WTC11 (cell line): Measurements from ENCODE around the gene SERP2. TPM values are rescaled to one million over a fixed set of nuclear protein-coding genes. Genes with fewer than 3 reads are reported as not detected.

Source experiments
- ATAC-seq: fragments of 200-7000 bp; cut with Tn5 transposase; 2 replicates; pipeline ENCODE4 v1.10.0; 2021; ENCODE audit warnings: mild to moderate bottlenecking, moderate library complexity
- CTCF ChIA-PET: fragments of 300-600 bp; sonication (Branson Sonifier 250); formaldehyde crosslinking; loops from one replicate; lab custom pipeline; 2021; ENCODE audit warnings: antibody characterized with exemption; lab: Charles Lee
- POLR2A ChIA-PET: fragments of 350-600 bp; sonication (Branson Sonifier 250); formaldehyde crosslinking; loops from one replicate; lab custom pipeline; 2021; ENCODE audit warnings: antibody characterized with exemption; lab: Charles Lee
- DNase-seq: peaks from one replicate; pipeline ENCODE4 v3.0.0; 2021; ENCODE audit warnings: low spot score
- H3K27ac Mint-ChIP-seq: 2 replicates; pipeline ENCODE4 v1.8.0; 2021; ENCODE audit warnings: mixed read lengths
- H3K27me3 Mint-ChIP-seq: 2 replicates; pipeline ENCODE4 v1.8.0; 2021; ENCODE audit warnings: low read depth, mild to moderate bottlenecking, moderate library complexity, mixed read lengths
- H3K36me3 Mint-ChIP-seq: 2 replicates; pipeline ENCODE4 v1.8.0; 2021; ENCODE audit warnings: mixed read lengths
- H3K4me1 Mint-ChIP-seq: 2 replicates; pipeline ENCODE4 v1.8.0; 2022; ENCODE audit warnings: mixed read lengths
- H3K4me3 Mint-ChIP-seq: 2 replicates; pipeline ENCODE4 v1.8.0; 2021; ENCODE audit warnings: mild to moderate bottlenecking, moderate library complexity, mixed read lengths
- H3K9me3 Mint-ChIP-seq: 2 replicates; pipeline ENCODE4 v1.8.0; 2021; ENCODE audit warnings: mixed read lengths
- E2F4 ChIP-seq: sonication (generic); formaldehyde crosslinking; IDR thresholded peaks from 2 replicates; pipeline ENCODE4 v1.8.1; 2022; ENCODE audit warnings: low read depth, mild to moderate bottlenecking, moderate library complexity, missing genetic modification reagents, borderline replicate concordance
- ELF4 ChIP-seq: sonication (generic); formaldehyde crosslinking; IDR thresholded peaks from 2 replicates; pipeline ENCODE4 v1.8.1; 2022; ENCODE audit warnings: low read depth, mild to moderate bottlenecking, moderate library complexity, missing genetic modification reagents
- ERG ChIP-seq: fragments of 250-450 bp; sonication (Bioruptor Pico); IDR thresholded peaks from 2 replicates; pipeline ENCODE4 v1.8.0; 2021; ENCODE audit warnings: mild to moderate bottlenecking
- ESRRA ChIP-seq: sonication (generic); formaldehyde crosslinking; IDR thresholded peaks from 2 replicates; pipeline ENCODE4 v1.8.1; 2022; ENCODE audit warnings: mild to moderate bottlenecking, missing genetic modification reagents, borderline replicate concordance
- FOXK1 ChIP-seq: sonication (generic); formaldehyde crosslinking; IDR thresholded peaks from 2 replicates; pipeline ENCODE4 v1.8.0; 2022; ENCODE audit warnings: mild to moderate bottlenecking, moderate library complexity, missing genetic modification reagents
- FOXP4 ChIP-seq: sonication (generic); formaldehyde crosslinking; IDR thresholded peaks from 2 replicates; pipeline ENCODE4 v1.8.0; 2022; ENCODE audit warnings: mild to moderate bottlenecking, missing genetic modification reagents
- HMGA2 ChIP-seq: fragments of 250-450 bp; sonication (Bioruptor Pico); IDR thresholded peaks from 2 replicates; pipeline ENCODE4 v1.4.0; 2021; ENCODE audit warnings: mild to moderate bottlenecking, moderate library complexity
- IRF1 ChIP-seq: sonication (generic); formaldehyde crosslinking; IDR thresholded peaks from 2 replicates; pipeline ENCODE4 v1.8.0; 2023; ENCODE audit warnings: missing genetic modification reagents
- JUN ChIP-seq: sonication (generic); formaldehyde crosslinking; IDR thresholded peaks from 2 replicates; pipeline ENCODE4 v1.8.0; 2023; ENCODE audit warnings: mild to moderate bottlenecking, missing genetic modification reagents
- KAT7 ChIP-seq: sonication (generic); formaldehyde crosslinking; IDR thresholded peaks from 2 replicates; pipeline ENCODE4 v1.8.1; 2023; ENCODE audit warnings: missing genetic modification reagents, mild to moderate bottlenecking, borderline replicate concordance
- MXD4 ChIP-seq: fragments of 250-450 bp; sonication (Bioruptor Pico); IDR thresholded peaks from 2 replicates; pipeline ENCODE4 v1.8.0; 2021; ENCODE audit warnings: mild to moderate bottlenecking, moderate library complexity, borderline replicate concordance
- NFATC4 ChIP-seq: fragments of 250-450 bp; sonication (Bioruptor Pico); IDR thresholded peaks from 2 replicates; pipeline ENCODE4 v1.9.0; 2021; ENCODE audit warnings: mild to moderate bottlenecking
- SMAD4 ChIP-seq: sonication (generic); formaldehyde crosslinking; IDR thresholded peaks from 2 replicates; pipeline ENCODE4 v1.8.0; 2022; ENCODE audit warnings: mild to moderate bottlenecking, missing genetic modification reagents
- SP1 ChIP-seq: sonication (generic); formaldehyde crosslinking; conservative IDR thresholded peaks from 2 replicates; pipeline ENCODE4 v1.8.1; 2022; ENCODE audit warnings: missing genetic modification reagents
- TCF7 ChIP-seq: sonication (generic); formaldehyde crosslinking; IDR thresholded peaks from 2 replicates; pipeline ENCODE4 v1.8.0; 2022; ENCODE audit warnings: mild to moderate bottlenecking, low read depth, missing genetic modification reagents, moderate library complexity
- ZBTB21 ChIP-seq: sonication (generic); formaldehyde crosslinking; IDR thresholded peaks from 2 replicates; pipeline ENCODE4 v1.8.1; 2023; ENCODE audit warnings: mild to moderate bottlenecking, missing genetic modification reagents, borderline replicate concordance
- ZNF396 ChIP-seq: fragments of 250-450 bp; sonication (Bioruptor Pico); IDR thresholded peaks from 2 replicates; pipeline ENCODE4 v1.8.0; 2021; ENCODE audit warnings: mild to moderate bottlenecking, moderate library complexity, borderline replicate concordance
- ZNF671 ChIP-seq: fragments of 250-450 bp; sonication (Bioruptor Pico); IDR thresholded peaks from 2 replicates; pipeline ENCODE4 v1.8.0; 2021; ENCODE audit warnings: mild to moderate bottlenecking
- total RNA-seq: library from RNA; stranded (reverse); gene quantifications from 3 replicates; pipeline ENCODE4 v1.2.3, GENCODE V29; 2021
- TF ChIP-seq, protein P1 (sequence below): fragments of 250-450 bp; sonication (Bioruptor Pico); IDR thresholded peaks from 2 replicates; pipeline ENCODE4 v2.1.2; 2022; ENCODE audit warnings: mild to moderate bottlenecking, moderate library complexity
- TF ChIP-seq, protein P2 (sequence below): sonication (generic); formaldehyde crosslinking; IDR thresholded peaks from 2 replicates; pipeline ENCODE4 v1.8.1; 2022; ENCODE audit warnings: mild to moderate bottlenecking, missing genetic modification reagents, moderate library complexity, borderline replicate concordance
- TF ChIP-seq, protein P3 (sequence below): fragments of 250-450 bp; sonication (Bioruptor Pico); IDR thresholded peaks from 2 replicates; pipeline ENCODE4 v1.9.0; 2021; ENCODE audit warnings: mild to moderate bottlenecking
- TF ChIP-seq, protein P4 (sequence below): sonication (generic); formaldehyde crosslinking; IDR thresholded peaks from 2 replicates; pipeline ENCODE4 v1.8.1; 2023; ENCODE audit warnings: mild to moderate bottlenecking, missing genetic modification reagents

The SERP2 gene
- total RNA-seq, 1 experiment from 2014 or later = 1.2 TPM

DNA sequence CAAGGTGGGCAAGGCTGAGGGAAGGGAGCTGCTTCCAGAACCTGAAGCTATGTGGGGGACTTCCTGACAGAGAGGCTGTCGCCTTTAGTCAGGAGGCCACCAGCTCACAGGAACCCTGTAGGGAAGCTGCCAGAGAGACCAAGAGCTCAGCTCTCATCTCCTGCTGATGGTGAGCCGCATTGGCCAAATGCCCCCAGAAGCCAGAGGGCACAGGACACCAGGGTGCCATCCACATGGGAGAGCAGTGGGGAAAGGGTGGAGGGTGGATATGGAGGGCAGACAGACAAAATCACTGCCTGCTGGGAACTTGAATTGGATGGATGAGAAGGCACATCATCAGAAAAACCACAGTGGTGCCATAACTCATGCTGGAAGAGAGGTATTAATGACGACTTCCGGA, 36.0 kb downstream of the SERP2 start:
- POLR2A ChIA-PET = no interaction called here
- TF ChIP-seq E2F4 (CRISPR knock-in tag) (no peak), HMGA2 (CRISPR knock-in tag) (no peak), ZNF671 (CRISPR knock-in tag) (no peak), ELF4 (CRISPR knock-in tag) (no peak), ZNF396 (CRISPR knock-in tag) (no peak), NFATC4 (CRISPR knock-in tag) (no peak), JUN (no peak), ZBTB21 (CRISPR knock-in tag) (no peak), FOXK1 (CRISPR knock-in tag) (no peak), FOXP4 (CRISPR knock-in tag) (no peak), TCF7 (CRISPR knock-in tag) (no peak)
- TF ChIP-seq, protein P1, sequence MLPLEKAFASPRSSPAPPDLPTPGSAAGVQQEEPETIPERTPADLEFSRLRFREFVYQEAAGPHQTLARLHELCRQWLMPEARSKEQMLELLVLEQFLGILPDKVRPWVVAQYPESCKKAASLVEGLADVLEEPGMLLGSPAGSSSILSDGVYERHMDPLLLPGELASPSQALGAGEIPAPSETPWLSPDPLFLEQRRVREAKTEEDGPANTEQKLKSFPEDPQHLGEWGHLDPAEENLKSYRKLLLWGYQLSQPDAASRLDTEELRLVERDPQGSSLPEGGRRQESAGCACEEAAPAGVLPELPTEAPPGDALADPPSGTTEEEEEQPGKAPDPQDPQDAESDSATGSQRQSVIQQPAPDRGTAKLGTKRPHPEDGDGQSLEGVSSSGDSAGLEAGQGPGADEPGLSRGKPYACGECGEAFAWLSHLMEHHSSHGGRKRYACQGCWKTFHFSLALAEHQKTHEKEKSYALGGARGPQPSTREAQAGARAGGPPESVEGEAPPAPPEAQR (CRISPR knock-in tag) = no peak
- TF ChIP-seq, protein P2, sequence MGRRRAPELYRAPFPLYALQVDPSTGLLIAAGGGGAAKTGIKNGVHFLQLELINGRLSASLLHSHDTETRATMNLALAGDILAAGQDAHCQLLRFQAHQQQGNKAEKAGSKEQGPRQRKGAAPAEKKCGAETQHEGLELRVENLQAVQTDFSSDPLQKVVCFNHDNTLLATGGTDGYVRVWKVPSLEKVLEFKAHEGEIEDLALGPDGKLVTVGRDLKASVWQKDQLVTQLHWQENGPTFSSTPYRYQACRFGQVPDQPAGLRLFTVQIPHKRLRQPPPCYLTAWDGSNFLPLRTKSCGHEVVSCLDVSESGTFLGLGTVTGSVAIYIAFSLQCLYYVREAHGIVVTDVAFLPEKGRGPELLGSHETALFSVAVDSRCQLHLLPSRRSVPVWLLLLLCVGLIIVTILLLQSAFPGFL (CRISPR knock-in tag) = no peak
- TF ChIP-seq, protein P3, sequence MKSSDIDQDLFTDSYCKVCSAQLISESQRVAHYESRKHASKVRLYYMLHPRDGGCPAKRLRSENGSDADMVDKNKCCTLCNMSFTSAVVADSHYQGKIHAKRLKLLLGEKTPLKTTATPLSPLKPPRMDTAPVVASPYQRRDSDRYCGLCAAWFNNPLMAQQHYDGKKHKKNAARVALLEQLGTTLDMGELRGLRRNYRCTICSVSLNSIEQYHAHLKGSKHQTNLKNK (CRISPR knock-in tag) = no peak
- TF ChIP-seq, protein P4, sequence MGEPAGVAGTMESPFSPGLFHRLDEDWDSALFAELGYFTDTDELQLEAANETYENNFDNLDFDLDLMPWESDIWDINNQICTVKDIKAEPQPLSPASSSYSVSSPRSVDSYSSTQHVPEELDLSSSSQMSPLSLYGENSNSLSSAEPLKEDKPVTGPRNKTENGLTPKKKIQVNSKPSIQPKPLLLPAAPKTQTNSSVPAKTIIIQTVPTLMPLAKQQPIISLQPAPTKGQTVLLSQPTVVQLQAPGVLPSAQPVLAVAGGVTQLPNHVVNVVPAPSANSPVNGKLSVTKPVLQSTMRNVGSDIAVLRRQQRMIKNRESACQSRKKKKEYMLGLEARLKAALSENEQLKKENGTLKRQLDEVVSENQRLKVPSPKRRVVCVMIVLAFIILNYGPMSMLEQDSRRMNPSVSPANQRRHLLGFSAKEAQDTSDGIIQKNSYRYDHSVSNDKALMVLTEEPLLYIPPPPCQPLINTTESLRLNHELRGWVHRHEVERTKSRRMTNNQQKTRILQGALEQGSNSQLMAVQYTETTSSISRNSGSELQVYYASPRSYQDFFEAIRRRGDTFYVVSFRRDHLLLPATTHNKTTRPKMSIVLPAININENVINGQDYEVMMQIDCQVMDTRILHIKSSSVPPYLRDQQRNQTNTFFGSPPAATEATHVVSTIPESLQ (CRISPR knock-in tag) = no peak
- H3K4me1 Mint-ChIP-seq = peaks cover 54% of the 10 kb centered on the region
- H3K4me3 Mint-ChIP-seq = no peak overlapping the region
- CTCF ChIA-PET = interaction anchor here (0.6 to 1.3 kb wide), 2 partner anchors 10 to 26 kb away, joined by 3 to 4 read pairs; no protein-coding TSS in a partner anchor
- peaks cover 15% of the 10 kb centered on the region for H3K27me3 Mint-ChIP-seq
- H3K9me3 Mint-ChIP-seq = peaks cover 4% of the 10 kb centered on the region
- ATAC-seq = no peak
- no peak overlapping the region for H3K27ac Mint-ChIP-seq
- no peak for DNase-seq
- H3K36me3 Mint-ChIP-seq = peaks cover 4% of the 10 kb centered on the region

DNA sequence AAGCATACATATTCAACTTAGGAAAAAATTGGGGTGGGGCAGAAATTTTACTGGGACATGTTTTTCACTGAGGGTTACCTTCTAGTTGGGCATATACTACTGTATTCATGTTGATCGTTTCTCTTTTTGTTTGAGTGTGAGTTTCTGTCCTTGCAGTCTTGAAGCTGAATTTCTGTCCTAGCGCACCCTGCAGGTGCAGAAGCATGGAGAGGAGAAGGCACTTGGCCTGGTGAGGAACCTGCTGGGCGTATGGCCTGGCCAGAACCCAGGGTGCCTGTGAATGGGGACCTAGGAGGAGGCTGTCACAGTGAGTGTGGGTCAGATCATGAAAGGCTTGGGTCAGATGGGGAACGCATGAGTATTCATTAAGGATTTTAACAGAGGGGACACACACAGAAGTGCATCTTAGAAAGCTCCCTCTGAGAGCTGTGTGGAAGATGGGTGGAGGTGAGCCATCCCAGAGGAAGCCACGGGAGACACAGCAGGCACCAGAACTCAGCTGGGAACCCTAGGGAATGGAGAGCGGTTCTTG, 36.8 kb downstream of the SERP2 start:
- CTCF ChIA-PET = interaction anchor here (1.3 kb wide), 1 partner anchor 11 kb away, joined by 3 read pairs; no protein-coding TSS in a partner anchor
- POLR2A ChIA-PET = no interaction called here
- Mint-ChIP-seq H3K9me3 (peaks cover 4% of the 10 kb centered on the region), H3K36me3 (peaks cover 4% of the 10 kb centered on the region), H3K4me1 (peaks cover 48% of the 10 kb centered on the region), H3K27ac (no peak overlapping the region), H3K27me3 (peaks cover 15% of the 10 kb centered on the region), H3K4me3 (no peak overlapping the region)
- DNase-seq (no peak), ATAC-seq (no peak)
- no peak for TF ChIP-seq SP1 (CRISPR knock-in tag)
- TF ChIP-seq KAT7 (CRISPR knock-in tag) = no peak
- TF ChIP-seq SMAD4 (CRISPR knock-in tag) = no peak
- no peak for TF ChIP-seq IRF1
- no peak for TF ChIP-seq MXD4 (CRISPR knock-in tag)
- no peak for TF ChIP-seq ERG (CRISPR knock-in tag)
- no peak for TF ChIP-seq ESRRA (CRISPR knock-in tag)
- no peak for TF ChIP-seq ZNF396 (CRISPR knock-in tag)
